ENCODE measurements around the gene TLNRD1. TPM values are rescaled to one million over a fixed set of nuclear protein-coding genes. Genes with fewer than 3 reads are reported as not detected.

Gene TLNRD1
- total and polyA plus RNA-seq, 7 experiments from 2014 or later: 2.2 to 33.0 (median 15.9) TPM

DNA sequence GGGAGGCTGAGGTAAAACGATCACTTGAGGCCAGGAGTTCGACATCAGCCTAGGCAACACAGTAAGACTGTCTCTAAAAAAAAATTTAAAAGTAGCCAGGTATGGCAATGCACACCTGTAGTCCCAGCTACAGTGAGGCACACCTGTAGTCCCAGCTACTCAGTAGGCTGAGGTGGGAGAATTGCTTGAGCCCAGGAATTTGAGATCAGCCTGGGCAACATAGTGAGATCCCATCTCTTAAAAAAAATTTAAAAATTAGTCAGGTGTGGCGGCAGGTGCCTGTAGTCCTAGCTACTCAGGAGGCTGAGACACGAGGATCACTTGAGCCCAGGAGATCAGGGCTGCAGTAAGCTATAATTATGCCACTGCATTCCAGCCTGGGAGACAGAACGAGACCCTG, 17.9 kb upstream of the TLNRD1 start:
- Histone ChIP-seq H3K4me1 (ENCODE audit: control insufficient read depth in 2 of 2, insufficient read depth in 2 of 2, low read length in 2 of 2) (peaks cover 15 to 16% of the 10 kb centered on the region in 2 donors), H3K36me3 (ENCODE audit: control insufficient read depth in 2 of 3, insufficient read depth in 3 of 3, low read length in 3 of 3) (peaks cover 0 to 37% (median 0%) of the 10 kb centered on the region in 3 experiments), H3K27me3 (ENCODE audit: control insufficient read depth in 2 of 2, insufficient read depth in 2 of 2, low read length in 2 of 2) (no peaks in the 10 kb centered on the region), H3K9me3 (ENCODE audit: control insufficient read depth in 2 of 3, low read length in 3 of 3) (no peaks in the 10 kb centered on the region), H3K27ac (ENCODE audit: low read depth, low read length) (no peak overlapping the region), H3K4me3 (ENCODE audit: low read length) (no peak overlapping the region)
- peak overlapping the region in 3 of 9 donors; percentile 48 to 76 (median 75) for H3K27ac Mint-ChIP-seq
- intact Hi-C loops (cut with micrococcal nuclease): loop anchor here in 1 of 2 donors (10.0 kb wide), 1 partner anchor 1088 kb away; the partner anchor contains the start of gene MTHFS
- H3K4me1 Mint-ChIP-seq: peaks cover 37 to 70% (median 64%) of the 10 kb centered on the region in 7 donors
- CTCF ChIA-PET: no interaction called here
- H3K36me3 Mint-ChIP-seq: peaks cover 0 to 31% (median 17%) of the 10 kb centered on the region in 5 donors
- H3K27me3 Mint-ChIP-seq: no peaks in the 10 kb centered on the region
- peak overlapping the region in 1 of 10 donors; percentile 44 for H3K4me3 Mint-ChIP-seq
- H3K9me3 Mint-ChIP-seq: no peaks in the 10 kb centered on the region
- no peak for ATAC-seq
- DNase-seq: no peak
- POLR2A ChIA-PET: no interaction called here

DNA sequence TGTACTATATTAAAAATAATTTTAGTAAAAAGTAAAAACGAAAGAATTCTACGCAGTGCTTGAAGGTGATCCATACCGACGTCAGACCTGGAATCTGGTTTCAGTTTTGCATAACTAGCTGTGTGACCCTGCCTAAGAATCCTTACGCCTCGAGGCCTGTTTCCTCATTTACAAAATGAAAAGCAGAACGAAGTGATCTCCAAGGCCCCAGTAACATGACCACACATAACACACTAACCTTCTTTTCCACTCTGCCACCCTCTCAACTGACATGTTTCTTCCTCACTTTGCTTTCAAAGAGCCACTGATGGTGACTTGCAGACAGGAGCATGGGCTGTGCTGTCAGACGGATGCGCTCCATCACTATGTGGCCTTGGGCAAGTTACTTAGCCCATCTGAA, 15.9 kb upstream of the TLNRD1 start:
- DNase-seq: no peak
- ChIA-PET POLR2A (no interaction called here), CTCF (interaction anchor here (1.4 kb wide), 1 partner anchor 281 kb away, joined by 3 read pairs; no protein-coding TSS in a partner anchor)
- peaks cover 48 to 76% (median 69%) of the 10 kb centered on the region in 7 donors for H3K4me1 Mint-ChIP-seq
- Histone ChIP-seq H3K4me1 (ENCODE audit: control insufficient read depth in 2 of 2, insufficient read depth in 2 of 2, low read length in 2 of 2) (peaks cover 28% of the 10 kb centered on the region in 2 donors), H3K9me3 (ENCODE audit: control insufficient read depth in 2 of 3, low read length in 3 of 3) (no peaks in the 10 kb centered on the region), H3K4me3 (ENCODE audit: low read length) (no peak overlapping the region), H3K36me3 (ENCODE audit: control insufficient read depth in 2 of 3, insufficient read depth in 3 of 3, low read length in 3 of 3) (peaks cover 0 to 26% (median 0%) of the 10 kb centered on the region in 3 experiments), H3K27me3 (ENCODE audit: control insufficient read depth in 2 of 2, insufficient read depth in 2 of 2, low read length in 2 of 2) (no peaks in the 10 kb centered on the region), H3K27ac (ENCODE audit: low read depth, low read length) (no peak overlapping the region)
- ATAC-seq: peak; percentile 28
- H3K27me3 Mint-ChIP-seq: no peaks in the 10 kb centered on the region
- no peaks in the 10 kb centered on the region for H3K9me3 Mint-ChIP-seq
- peak overlapping the region in 9 of 10 donors; percentile 18 to 62 (median 44) for H3K4me3 Mint-ChIP-seq
- intact Hi-C loops (cut with micrococcal nuclease): loop anchor here (5.0 to 10.0 kb wide), 2 partner anchors 1062 to 1090 kb away; partner anchors contain the start of genes MEX3B (in 1 of the 2) and MTHFS (in 1 of the 2)
- H3K27ac Mint-ChIP-seq: peak overlapping the region in 6 of 9 donors; percentile 5 to 64 (median 28)
- H3K36me3 Mint-ChIP-seq: peaks cover 0 to 19% (median 15%) of the 10 kb centered on the region in 5 donors

DNA sequence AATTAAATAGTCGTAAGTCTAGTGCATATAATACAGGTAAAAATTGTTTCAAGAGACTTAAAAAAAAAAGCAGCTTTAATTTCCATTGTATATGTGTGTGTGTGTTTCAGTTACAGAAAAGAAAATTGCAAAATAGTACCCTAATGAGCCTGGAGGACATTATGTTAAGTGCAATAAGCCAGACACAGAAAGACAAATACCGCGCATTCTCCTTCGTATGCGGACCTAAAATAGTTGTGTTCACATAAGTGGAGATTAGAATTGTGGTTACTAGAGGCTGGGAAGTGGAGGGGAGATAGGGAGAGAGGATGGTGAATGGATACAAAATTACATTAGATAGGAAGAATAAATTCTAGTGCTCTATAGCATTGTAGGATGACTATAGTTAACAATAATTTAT, 14.7 kb upstream of the TLNRD1 start:
- Mint-ChIP-seq H3K27me3 (no peaks in the 10 kb centered on the region), H3K4me1 (peaks cover 48 to 82% (median 75%) of the 10 kb centered on the region in 7 donors), H3K27ac (peak overlapping the region in 3 of 9 donors; percentile 3 to 26 (median 25)), H3K36me3 (peaks cover 0 to 17% (median 15%) of the 10 kb centered on the region in 5 donors), H3K9me3 (no peaks in the 10 kb centered on the region), H3K4me3 (peak overlapping the region in 6 of 10 donors; percentile 3 to 95 (median 18))
- Histone ChIP-seq H3K4me3 (ENCODE audit: low read length) (no peak overlapping the region), H3K27me3 (ENCODE audit: control insufficient read depth in 2 of 2, insufficient read depth in 2 of 2, low read length in 2 of 2) (no peaks in the 10 kb centered on the region), H3K27ac (ENCODE audit: low read depth, low read length) (no peak overlapping the region), H3K36me3 (ENCODE audit: control insufficient read depth in 2 of 3, insufficient read depth in 3 of 3, low read length in 3 of 3) (peaks cover 0 to 16% (median 0%) of the 10 kb centered on the region in 3 experiments), H3K9me3 (ENCODE audit: control insufficient read depth in 2 of 3, low read length in 3 of 3) (no peaks in the 10 kb centered on the region), H3K4me1 (ENCODE audit: control insufficient read depth in 2 of 2, insufficient read depth in 2 of 2, low read length in 2 of 2) (peaks cover 34 to 37% of the 10 kb centered on the region in 2 donors)
- intact Hi-C loops (cut with micrococcal nuclease): loop anchor here (5.0 to 10.0 kb wide), 2 partner anchors 1061 to 1091 kb away; partner anchors contain the start of genes MEX3B (in 1 of the 2) and MTHFS (in 1 of the 2)
- no peak for DNase-seq
- ChIA-PET CTCF (interaction anchor here (1.4 to 1.5 kb wide), 2 partner anchors 16 to 280 kb away, joined by 4 to 5 read pairs; no protein-coding TSS in a partner anchor), POLR2A (interaction anchor here (0.7 to 7.3 kb wide), 2 partner anchors 15 to 16 kb away, joined by 4 to 87 read pairs; partner anchors contain the start of gene TLNRD1)
- no peak for ATAC-seq

DNA sequence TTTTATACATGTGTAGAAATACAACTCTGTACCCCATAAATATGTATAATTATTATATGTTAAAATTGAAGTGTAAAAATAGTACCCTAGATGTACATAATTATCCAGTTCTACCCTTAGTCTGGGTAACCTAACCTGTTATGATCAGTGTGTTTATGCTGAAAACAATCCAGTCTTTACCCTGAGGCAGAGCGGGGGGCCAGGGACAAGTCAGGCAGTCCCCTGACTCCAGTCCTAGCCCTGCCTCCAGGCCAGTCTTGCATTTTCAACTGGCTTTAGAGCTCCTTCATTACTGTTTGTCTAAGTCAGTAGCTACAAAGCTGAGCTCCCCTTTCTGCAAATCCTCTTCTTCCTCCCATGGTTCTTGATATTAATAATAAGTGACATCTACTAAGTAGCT, 14.2 kb upstream of the TLNRD1 start:
- no peak overlapping the region for H3K4me3 ChIP-seq (ENCODE audit: low read length)
- POLR2A ChIA-PET: interaction anchor here (7.3 kb wide), 1 partner anchor 16 kb away, joined by 87 read pairs; the partner anchor contains the start of gene TLNRD1
- H3K27me3 Mint-ChIP-seq: no peaks in the 10 kb centered on the region

GRCh38 chr15:80988148-80988796, 12.5 kb upstream of the TLNRD1 start:
- Mint-ChIP-seq H3K4me1 (peaks cover 47 to 81% (median 78%) of the 10 kb centered on the region in 7 donors), H3K36me3 (peaks cover 0 to 11% (median 7%) of the 10 kb centered on the region in 5 donors), H3K27me3 (no peaks in the 10 kb centered on the region), H3K4me3 (peak overlapping the region; percentile 95 to 100 (median 98)), H3K27ac (peak overlapping the region; percentile 92 to 99 (median 99)), H3K9me3 (no peaks in the 10 kb centered on the region)
- intact Hi-C loops (cut with micrococcal nuclease): loop anchor here (2.0 to 10.0 kb wide), 5 partner anchors 17 to 1093 kb away; partner anchors contain the start of genes FAH (in 1 of the 2), MEX3B (in 1 of the 2) and MTHFS (in 1 of the 2)
- DNase-seq (no peak), ATAC-seq (no peak)
- CTCF ChIA-PET: no interaction called here
- Histone ChIP-seq H3K36me3 (ENCODE audit: control insufficient read depth in 2 of 3, insufficient read depth in 3 of 3, low read length in 3 of 3) (peaks cover 0 to 11% (median 0%) of the 10 kb centered on the region in 3 experiments), H3K27ac (ENCODE audit: low read depth, low read length) (peak overlapping the region; percentile 90), H3K4me3 (ENCODE audit: low read length) (peak overlapping the region; percentile 95), H3K4me1 (ENCODE audit: control insufficient read depth in 2 of 2, insufficient read depth in 2 of 2, low read length in 2 of 2) (peaks cover 34 to 45% of the 10 kb centered on the region in 2 donors), H3K9me3 (ENCODE audit: control insufficient read depth in 2 of 3, low read length in 3 of 3) (no peaks in the 10 kb centered on the region), H3K27me3 (ENCODE audit: control insufficient read depth in 2 of 2, insufficient read depth in 2 of 2, low read length in 2 of 2) (no peaks in the 10 kb centered on the region)
- POLR2A ChIA-PET: interaction anchor here (1.4 to 7.3 kb wide), 2 partner anchors 14 to 278 kb away, joined by 3 to 87 read pairs; partner anchors contain the start of gene TLNRD1

More for the DNA sequence above, 14.2 kb upstream of the TLNRD1 start:
- Histone ChIP-seq H3K27me3 (ENCODE audit: control insufficient read depth in 2 of 2, insufficient read depth in 2 of 2, low read length in 2 of 2) (no peaks in the 10 kb centered on the region), H3K9me3 (ENCODE audit: control insufficient read depth in 2 of 3, low read length in 3 of 3) (no peaks in the 10 kb centered on the region), H3K36me3 (ENCODE audit: control insufficient read depth in 2 of 3, insufficient read depth in 3 of 3, low read length in 3 of 3) (peaks cover 0 to 16% (median 0%) of the 10 kb centered on the region in 3 experiments), H3K27ac (ENCODE audit: low read depth, low read length) (no peak overlapping the region), H3K4me1 (ENCODE audit: control insufficient read depth in 2 of 2, insufficient read depth in 2 of 2, low read length in 2 of 2) (peaks cover 34 to 41% of the 10 kb centered on the region in 2 donors)
- Mint-ChIP-seq H3K4me1 (peaks cover 48 to 87% (median 80%) of the 10 kb centered on the region in 7 donors), H3K36me3 (peaks cover 0 to 17% (median 15%) of the 10 kb centered on the region in 5 donors), H3K4me3 (peak overlapping the region in 8 of 10 donors; percentile 2 to 97 (median 50)), H3K27ac (peak overlapping the region in 3 of 9 donors; percentile 3 to 46 (median 30)), H3K9me3 (no peaks in the 10 kb centered on the region)
- intact Hi-C loops (cut with micrococcal nuclease): loop anchor here (5.0 to 10.0 kb wide), 2 partner anchors 1061 to 1092 kb away; partner anchors contain the start of genes MEX3B (in 1 of the 2) and MTHFS (in 1 of the 2)
- no peak for ATAC-seq
- CTCF ChIA-PET: interaction anchor here (0.5 to 1.5 kb wide), 4 partner anchors 16 to 279 kb away, joined by 3 to 5 read pairs (median 4); no protein-coding TSS in a partner anchor
- DNase-seq: no peak

DNA sequence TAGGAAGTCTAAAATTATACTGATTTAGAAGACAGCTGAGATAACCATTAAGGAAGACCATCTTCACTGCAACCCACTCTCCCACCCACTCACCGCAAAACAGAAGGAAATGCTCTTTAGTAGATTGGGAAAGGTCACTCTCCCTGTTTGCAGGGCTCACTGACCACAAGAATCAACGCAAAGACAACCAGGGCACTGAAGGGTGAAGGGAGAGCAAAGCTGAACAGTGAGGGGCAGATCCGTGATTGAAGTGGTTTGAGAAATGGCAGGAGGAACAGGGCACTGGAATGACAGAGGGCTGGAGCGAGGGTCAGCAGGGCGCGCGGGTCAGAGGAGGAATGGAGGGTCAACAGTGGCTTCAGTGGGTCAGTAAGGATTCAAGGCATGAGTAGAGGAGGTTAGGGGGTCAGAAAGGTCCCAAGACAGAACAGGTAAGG, 11.6 kb upstream of the TLNRD1 start:
- no peaks in the 10 kb centered on the region for H3K27me3 Mint-ChIP-seq
- peak overlapping the region; percentile 92 to 99 (median 99) for H3K27ac Mint-ChIP-seq
- Histone ChIP-seq H3K36me3 (ENCODE audit: control insufficient read depth in 2 of 3, insufficient read depth in 3 of 3, low read length in 3 of 3) (peaks cover 0 to 11% (median 0%) of the 10 kb centered on the region in 3 experiments), H3K27me3 (ENCODE audit: control insufficient read depth in 2 of 2, insufficient read depth in 2 of 2, low read length in 2 of 2) (no peaks in the 10 kb centered on the region), H3K4me1 (ENCODE audit: control insufficient read depth in 2 of 2, insufficient read depth in 2 of 2, low read length in 2 of 2) (peaks cover 32 to 45% of the 10 kb centered on the region in 2 donors), H3K27ac (ENCODE audit: low read depth, low read length) (peak overlapping the region; percentile 90), H3K9me3 (ENCODE audit: control insufficient read depth in 2 of 3, low read length in 3 of 3) (no peaks in the 10 kb centered on the region), H3K4me3 (ENCODE audit: low read length) (peak overlapping the region; percentile 95)
- ChIA-PET CTCF (interaction anchor here (0.6 kb wide), 1 partner anchor 118 kb away, joined by 4 read pairs; no protein-coding TSS in a partner anchor), POLR2A (interaction anchor here (1.1 to 7.3 kb wide), 3 partner anchors 10 to 277 kb away, joined by 3 to 87 read pairs (median 3); partner anchors contain the start of gene TLNRD1)
- peak in 1 of 9 donors; percentile 27 for DNase-seq
- H3K9me3 Mint-ChIP-seq: no peaks in the 10 kb centered on the region
- ATAC-seq: no peak
- H3K4me1 Mint-ChIP-seq: peaks cover 42 to 75% (median 71%) of the 10 kb centered on the region in 7 donors
- intact Hi-C loops (cut with micrococcal nuclease): loop anchor here (1.0 to 10.0 kb wide), 6 partner anchors 11 to 1094 kb away; partner anchors contain the start of genes TLNRD1 (in 2 of the 2), FAH (in 1 of the 2), MEX3B (in 1 of the 2) and MTHFS (in 1 of the 2)
- H3K36me3 Mint-ChIP-seq: peaks cover 0 to 11% (median 7%) of the 10 kb centered on the region in 5 donors
- H3K4me3 Mint-ChIP-seq: peak overlapping the region; percentile 95 to 100 (median 98)

Measured in naive thymus-derived CD4-positive, alpha-beta T cell (primary cell).